AG09309 (cell line): Measurements from ENCODE around the gene TBC1D17.

Source experiments
- DNase-seq: peaks from one replicate; pipeline ENCODE4 v3.0.0-alpha.2; 2010; ENCODE audit warnings: low read depth
- H3K4me3 ChIP-seq: 2 replicates; pipeline ENCODE4 v1.5.1; 2011; ENCODE audit warnings: mild to moderate bottlenecking, low read depth, low read length, moderate library complexity; ENCODE audit not compliant: control insufficient read depth
- TF ChIP-seq, protein P1 (sequence below): IDR thresholded peaks from 2 replicates; pipeline ENCODE4 v1.5.1; 2011; ENCODE audit warnings: mild to moderate bottlenecking, low read depth, low read length, inconsistent platforms; ENCODE audit not compliant: insufficient read depth, control insufficient read depth; ENCODE audit errors: missing control alignments

TBC1D17 gene

DNA sequence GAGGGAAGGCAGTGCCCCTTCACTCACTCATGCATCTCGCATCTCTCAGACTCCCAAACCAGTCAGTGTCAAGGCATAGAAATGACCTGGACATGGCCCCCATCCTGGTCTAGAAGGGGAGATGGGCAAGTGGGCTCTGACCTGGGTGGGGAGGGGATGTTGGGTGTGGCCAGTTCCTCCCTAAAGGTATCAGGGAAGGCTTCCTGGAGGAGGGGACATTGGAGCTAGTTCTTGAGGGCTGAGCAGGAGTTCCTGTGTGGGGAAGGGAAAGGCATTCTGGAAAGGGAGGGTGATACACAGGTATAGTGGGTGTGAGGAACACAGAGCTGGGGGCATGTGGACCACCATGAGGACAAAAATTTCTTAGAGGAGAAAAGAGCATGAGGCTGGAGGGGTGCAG, 15.2 kb downstream of the TBC1D17 start:
- TF ChIP-seq, protein P1, sequence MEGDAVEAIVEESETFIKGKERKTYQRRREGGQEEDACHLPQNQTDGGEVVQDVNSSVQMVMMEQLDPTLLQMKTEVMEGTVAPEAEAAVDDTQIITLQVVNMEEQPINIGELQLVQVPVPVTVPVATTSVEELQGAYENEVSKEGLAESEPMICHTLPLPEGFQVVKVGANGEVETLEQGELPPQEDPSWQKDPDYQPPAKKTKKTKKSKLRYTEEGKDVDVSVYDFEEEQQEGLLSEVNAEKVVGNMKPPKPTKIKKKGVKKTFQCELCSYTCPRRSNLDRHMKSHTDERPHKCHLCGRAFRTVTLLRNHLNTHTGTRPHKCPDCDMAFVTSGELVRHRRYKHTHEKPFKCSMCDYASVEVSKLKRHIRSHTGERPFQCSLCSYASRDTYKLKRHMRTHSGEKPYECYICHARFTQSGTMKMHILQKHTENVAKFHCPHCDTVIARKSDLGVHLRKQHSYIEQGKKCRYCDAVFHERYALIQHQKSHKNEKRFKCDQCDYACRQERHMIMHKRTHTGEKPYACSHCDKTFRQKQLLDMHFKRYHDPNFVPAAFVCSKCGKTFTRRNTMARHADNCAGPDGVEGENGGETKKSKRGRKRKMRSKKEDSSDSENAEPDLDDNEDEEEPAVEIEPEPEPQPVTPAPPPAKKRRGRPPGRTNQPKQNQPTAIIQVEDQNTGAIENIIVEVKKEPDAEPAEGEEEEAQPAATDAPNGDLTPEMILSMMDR: no peak
- no peak for DNase-seq
- H3K4me3 ChIP-seq: no peak overlapping the region

DNA sequence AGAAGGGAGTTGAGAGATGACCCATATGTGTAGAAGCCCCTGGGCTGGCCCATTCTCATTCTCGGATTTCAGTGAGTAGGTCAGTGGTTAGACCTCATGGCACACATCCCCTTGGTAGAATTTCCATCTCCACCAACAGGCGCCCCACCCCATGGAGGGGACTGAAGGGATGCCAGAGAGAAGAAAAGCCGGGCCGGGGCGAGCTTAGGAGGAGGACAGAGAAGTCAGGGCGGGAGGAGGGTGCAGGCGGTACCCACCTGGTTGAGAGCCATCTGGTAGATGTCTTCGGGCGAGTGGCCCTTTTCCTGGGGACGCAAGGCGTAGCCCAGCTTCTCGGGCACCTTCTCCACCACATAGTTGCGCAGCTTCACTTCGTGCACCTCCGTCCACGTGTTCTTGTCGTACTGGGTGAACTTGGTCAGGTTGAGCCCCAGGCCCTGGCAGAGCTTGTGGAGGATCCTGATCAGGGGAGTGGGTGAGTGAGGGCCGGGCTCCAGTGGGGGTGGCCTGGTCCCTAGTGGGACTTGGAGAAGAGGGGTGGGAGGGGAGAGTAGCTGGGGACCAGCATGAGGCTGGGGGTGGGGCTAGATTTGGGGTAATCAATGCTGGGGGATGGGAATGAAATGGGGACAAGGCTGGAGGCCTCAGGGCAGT, 16.6 kb downstream of the TBC1D17 start:
- DNase-seq: no peak
- no peak overlapping the region for H3K4me3 ChIP-seq
- TF ChIP-seq, protein P1: no peak

DNA sequence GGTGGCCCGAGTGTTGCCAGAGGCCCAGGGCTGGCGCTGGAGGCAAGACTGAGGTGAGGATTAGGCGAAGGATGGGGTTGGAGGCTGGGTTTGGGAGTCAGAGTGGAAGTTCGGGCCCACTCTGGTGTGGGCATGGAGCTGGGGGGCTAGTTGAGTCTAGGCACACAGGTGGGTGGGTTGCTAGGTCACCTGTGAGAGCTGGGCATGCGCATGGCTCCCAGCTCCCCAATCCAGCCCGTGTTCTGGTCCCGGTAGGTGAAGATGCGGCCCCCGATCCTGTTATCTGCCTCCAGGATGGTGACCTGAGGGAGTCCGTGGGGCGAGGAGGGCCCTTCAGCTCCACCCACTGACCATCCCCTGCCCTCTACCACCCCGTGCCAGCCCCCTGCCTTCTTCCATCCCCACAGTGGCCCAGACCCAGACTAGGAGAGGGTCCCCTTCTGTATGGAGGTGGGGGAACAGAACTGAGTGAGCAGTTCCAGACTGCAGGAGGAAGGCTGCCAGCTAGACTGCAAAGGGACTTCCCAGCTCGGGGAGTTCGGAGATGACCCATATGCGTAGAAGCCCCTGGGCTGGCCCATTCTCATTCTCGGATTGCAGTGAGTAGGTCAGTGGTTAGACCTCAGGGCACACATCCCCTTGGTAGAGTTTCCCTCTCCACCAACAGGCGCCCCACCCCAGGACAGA, 17.5 kb downstream of the TBC1D17 start:
- DNase-seq: no peak
- no peak overlapping the region for H3K4me3 ChIP-seq
- TF ChIP-seq, protein P1: no peak

DNA sequence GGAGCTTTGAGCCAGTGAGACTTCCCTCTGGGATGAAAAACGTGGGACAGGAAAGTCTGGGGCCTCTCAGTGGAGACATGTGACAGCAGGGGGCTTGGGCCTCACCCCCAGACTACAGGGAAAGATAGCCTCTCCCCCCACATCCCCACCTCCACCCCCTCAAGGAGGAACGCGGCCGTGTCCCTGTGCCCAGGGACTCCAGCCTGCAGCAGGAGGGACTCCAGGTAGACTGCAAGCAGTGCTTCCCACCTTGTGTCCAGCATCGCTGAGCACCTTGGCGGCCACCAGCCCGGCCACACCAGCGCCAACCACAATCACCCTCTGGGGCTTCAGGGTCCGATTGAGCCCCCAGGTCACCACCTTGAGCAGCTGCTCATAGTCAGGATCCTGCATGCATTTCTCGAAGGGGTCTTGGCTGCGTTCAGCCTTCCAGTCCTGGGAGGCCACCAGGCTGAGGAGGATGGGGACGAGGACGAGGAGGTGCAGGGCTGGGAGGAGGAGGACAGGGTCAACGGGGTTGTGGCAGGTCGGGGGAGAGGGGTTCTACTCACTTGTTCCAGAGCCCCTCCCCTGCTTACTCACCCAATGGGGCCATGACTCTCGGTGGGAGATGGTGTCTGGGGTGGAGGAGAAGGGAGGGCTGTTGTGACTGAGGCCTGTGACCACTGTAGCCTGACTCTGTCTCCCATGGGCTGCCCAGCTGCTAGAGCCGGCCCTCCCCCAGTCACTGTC, 18.2 kb downstream of the TBC1D17 start:
- TF ChIP-seq, protein P1: no peak
- no peak for DNase-seq
- no peak overlapping the region for H3K4me3 ChIP-seq

DNA sequence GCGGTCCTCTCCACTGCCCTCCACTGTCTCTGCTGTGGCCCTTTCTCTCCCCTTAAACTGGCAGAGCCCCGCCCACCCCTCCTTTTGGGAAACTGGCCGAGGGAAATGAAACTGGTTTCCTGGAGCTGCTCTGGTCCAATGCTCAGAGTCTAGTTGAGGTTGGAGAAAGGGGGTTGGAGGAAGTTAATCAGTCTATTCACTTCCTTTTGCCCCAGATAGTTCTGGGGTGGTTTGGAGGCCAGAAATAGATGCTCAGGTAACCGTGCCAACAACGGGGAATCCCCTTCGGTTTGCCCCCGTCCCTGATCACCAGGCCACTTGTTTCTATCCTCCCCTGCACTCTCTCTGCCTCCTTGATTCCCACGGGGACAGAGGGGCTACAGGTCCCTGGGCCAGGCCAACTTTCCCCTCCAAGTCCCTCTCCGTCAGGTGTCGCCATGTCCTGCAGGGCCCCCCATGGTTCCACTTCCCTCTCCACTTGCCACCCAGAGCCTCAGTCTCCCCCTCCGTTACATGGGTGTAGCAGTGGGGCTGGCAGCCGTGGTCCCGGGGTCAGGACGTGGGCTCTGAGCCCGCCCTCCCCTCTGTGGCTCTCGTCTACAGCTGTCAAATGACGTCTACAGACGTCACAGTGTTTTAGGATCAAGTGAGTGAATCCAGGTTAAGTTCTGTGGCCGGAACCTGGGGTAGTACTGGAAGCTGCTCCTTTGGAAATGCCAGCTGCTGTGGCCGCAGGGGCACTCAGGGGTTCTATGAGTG, 19.5 kb downstream of the TBC1D17 start, which contains the start of gene IL4I1:
Gene IL4I1 (minus strand): TSS at position 25 of the 759 bp plus-strand sequence. CDS start 727 bp downstream, outside the sequence.
- DNase-seq: no peak
- H3K4me3 ChIP-seq: no peak within 1 kb of the TSS

More for the DNA sequence above, 19.5 kb downstream of the TBC1D17 start, which contains the start of gene IL4I1:
- TF ChIP-seq, protein P1: no peak
